Placental epithelial cell (primary cell): ENCODE results near the gene CTSE. TPM values are rescaled to one million over a fixed set of nuclear protein-coding genes. Genes with fewer than 3 reads are reported as not detected.

Experiments used
- total RNA-seq: library from RNA; depleted of rRNA; stranded (reverse); fragments of >200 nt; gene quantifications from 2 replicates; pipeline ENCODE4 v1.2.3, GENCODE V29; 2012

CTSE gene
- not detected in 2 replicates for total RNA-seq

GRCh38 chr1:206023695-206024094 is at the start of gene CTSE:
TSS of gene CTSE (minus strand) at chr1:206023895. CDS start at chr1:206023791, 104 bp downstream.

GRCh38 chr1:206052919-206053610 is 29.4 kb upstream of the CTSE start, which contains the start of gene RHEX:
TSS of gene RHEX (plus strand) at chr1:206053173. CDS start at chr1:206097829, 44,656 bp downstream.

GRCh38 chr1:206002871-206003801 is 20.6 kb downstream of the CTSE start, which contains the start of gene RAB7B:
TSS of gene RAB7B (minus strand) at chr1:206003395. CDS start at chr1:205994135, 9,260 bp downstream.

Other genes with a start within 250 kb of the CTSE start
- gene RAB29, start 248.4 kb downstream of the CTSE start, total RNA-seq: 4.0 and 6.7 TPM in 2 replicates
- 9.4 and 15.5 TPM in 2 replicates for gene SLC41A1, start 210.7 kb downstream of the CTSE start, total RNA-seq
- gene PM20D1, start 173.8 kb downstream of the CTSE start, total RNA-seq: not detected in 2 replicates
- gene SLC26A9, start 80.4 kb downstream of the CTSE start, total RNA-seq: not detected in 2 replicates
- gene RAB7B, start 20.5 kb downstream of the CTSE start, total RNA-seq: 1.6 and 2.1 TPM in 2 replicates
- not detected in 2 replicates for gene RHEX, start 29.3 kb upstream of the CTSE start, total RNA-seq
- gene AVPR1B, start 93.5 kb upstream of the CTSE start, total RNA-seq: not detected in 2 replicates
- 11.8 and 14.9 TPM in 2 replicates for gene FAM72A, start 178.9 kb upstream of the CTSE start, total RNA-seq
- gene SRGAP2, start 179.6 kb upstream of the CTSE start, total RNA-seq: 227 and 283 TPM in 2 replicates